Upper lobe of left lung (tissue), 6 donors: ENCODE results near the gene RAB36. TPM values are rescaled to one million over a fixed set of nuclear protein-coding genes. Genes with fewer than 3 reads are reported as not detected.

ENCODE experiments used
- ATAC-seq, 2 donors: fragments of 200-7000 bp; cut with Tn5 transposase; one replicate each; pipeline ENCODE4 v1.9.1; 2022; ENCODE audit warnings: mild to moderate bottlenecking in 2 of 2, moderate library complexity in 2 of 2; ENCODE audit not compliant: low FRiP score in 2 of 2
- DNase-seq, 2 donors: peaks; one replicate each; pipeline ENCODE4 v3.0.0-alpha.2; 2019 to 2020
- H3K27ac ChIP-seq, 4 donors: fragments of 200-600 bp; sonication (generic); one replicate each; pipeline ENCODE4 v1.5.1; 2016 to 2019
- H3K27me3 ChIP-seq, 4 donors: fragments of 200-600 bp; sonication (generic); one replicate each; pipeline ENCODE4 v1.5.1; 2017 to 2019
- H3K36me3 ChIP-seq, 4 donors: fragments of 200-600 bp; sonication (generic); one replicate each; pipeline ENCODE4 v1.5.1; 2016 to 2019
- H3K4me1 ChIP-seq, 4 donors: fragments of 200-600 bp; sonication (generic); one replicate each; pipeline ENCODE4 v1.5.1; 2018 to 2019
- H3K4me3 ChIP-seq, 4 donors: fragments of 200-600 bp; sonication (generic); one replicate each; pipeline ENCODE4 v1.5.1; 2017 to 2019; ENCODE audit warnings: mild to moderate bottlenecking in 2 of 4, moderate library complexity in 1 of 4
- H3K9me3 ChIP-seq, 4 donors: fragments of 200-600 bp; sonication (generic); one replicate each; pipeline ENCODE4 v1.5.1; 2018 to 2019
- CTCF ChIP-seq, 6 experiments: fragments of 450-650 bp in 4 of 6; fragments of 200-600 bp in 2 of 6; sonication (generic) in 2 of 6; IDR thresholded peaks; one replicate each; pipeline ENCODE4 v1.5.1; 2016 to 2019; ENCODE audit warnings: antibody characterized with exemption in 6 of 6
- EP300 ChIP-seq, 4 donors: sonication (generic); formaldehyde crosslinking; IDR thresholded peaks; one replicate each; pipeline ENCODE4 v1.5.1; 2017; ENCODE audit warnings: antibody characterized with exemption in 4 of 4, control low read depth in 2 of 4
- POLR2A ChIP-seq, 4 donors: fragments of 450-650 bp; IDR thresholded peaks; one replicate each; pipeline ENCODE4 v1.5.1; 2016 to 2017; ENCODE audit warnings: antibody characterized with exemption in 4 of 4, mild to moderate bottlenecking in 2 of 4
- POLR2AphosphoS5 ChIP-seq, 2 donors: sonication (generic); formaldehyde crosslinking; IDR thresholded peaks; one replicate each; pipeline ENCODE4 v1.5.1; 2017; ENCODE audit warnings: antibody characterized with exemption in 2 of 2
- WGBS, 2 donors: methylation state at CpG; one replicate each; pipeline ENCODE4 v1.1.5; 2017 to 2018; 5-methylcytosine and 5-hydroxymethylcytosine counted together
- total RNA-seq, 6 donors: library from RNA; depleted of rRNA in 4 of 6; stranded (reverse); fragments of >200 nt in 4 of 6; gene quantifications; one replicate each; pipeline versions ENCODE4 v1.1.0 to v1.2.1, GENCODE V29; 2016 to 2021
- donor health status: DM: no; HTN: no; CAD: no; lungs with moderate emphysema.
- donor health status: DM: no; HTN: yes; CAD: no; lungs with severe emphysema.

Gene RAB36
- total RNA-seq, 6 donors from 2014 or later = 2.6 to 17.5 (median 8.4) TPM

GRCh38 chr22:23137468-23137867, 7.8 kb upstream of the RAB36 start:
- no peaks in the 10 kb centered on the region for H3K27me3 ChIP-seq
- H3K27ac ChIP-seq = peak overlapping the region in 3 of 4 donors; percentile 21 to 66 (median 53)
- peaks cover 13 to 22% (median 18%) of the 10 kb centered on the region in 4 donors for H3K4me1 ChIP-seq
- DNase-seq (no peak), ATAC-seq (no peak)
- H3K9me3 ChIP-seq = no peaks in the 10 kb centered on the region
- H3K36me3 ChIP-seq = no peaks in the 10 kb centered on the region
- TF ChIP-seq CTCF (IDR thresholded peaks at IDR 0.05) = no peak
- TF ChIP-seq POLR2A (IDR thresholded peaks at IDR 0.05) = no peak
- TF ChIP-seq POLR2AphosphoS5 (IDR thresholded peaks at IDR 0.05) = no peak
- TF ChIP-seq EP300 (IDR thresholded peaks at IDR 0.05) = no peak
- H3K4me3 ChIP-seq = no peak overlapping the region
- 44 to 58% methylated on average over 3 of the region's 3 CpGs for WGBS, 2 donors

- peak in 1 of 2 donors; percentile 15 for TF ChIP-seq POLR2AphosphoS5 (IDR thresholded peaks at IDR 0.05)
- no peak for TF ChIP-seq POLR2A (IDR thresholded peaks at IDR 0.05)
- ATAC-seq = no peak
Observed at GRCh38 chr22:23137905-23138561, 7.2 kb upstream of the RAB36 start.

GRCh38 chr22:23138584-23139435, 6.5 kb upstream of the RAB36 start:
- Histone ChIP-seq H3K9me3 (no peaks in the 10 kb centered on the region), H3K4me3 (no peak overlapping the region), H3K36me3 (no peaks in the 10 kb centered on the region), H3K27ac (peak overlapping the region in 2 of 4 donors; percentile 53 to 66), H3K4me1 (peaks cover 16 to 25% (median 21%) of the 10 kb centered on the region in 4 donors), H3K27me3 (no peaks in the 10 kb centered on the region)
- ATAC-seq = no peak
- TF ChIP-seq EP300 (IDR thresholded peaks at IDR 0.05) = no peak
- no peak for TF ChIP-seq CTCF (IDR thresholded peaks at IDR 0.05)
- no peak for TF ChIP-seq POLR2AphosphoS5 (IDR thresholded peaks at IDR 0.05)
- TF ChIP-seq POLR2A (IDR thresholded peaks at IDR 0.05) = no peak
- 87 to 89% methylated on average over 11 to 12 of the region's 12 CpGs for whole genome bisulfite sequencing, 2 donors
- no peak for DNase-seq

More at GRCh38 chr22:23137905-23138561, 7.2 kb upstream of the RAB36 start:
- peak overlapping the region; percentile 21 to 66 (median 49) for H3K27ac ChIP-seq
- no peak overlapping the region for H3K4me3 ChIP-seq
- peak in 1 of 2 donors; percentile 51 for DNase-seq
- H3K4me1 ChIP-seq = peaks cover 16 to 25% (median 21%) of the 10 kb centered on the region in 4 donors
- H3K9me3 ChIP-seq = no peaks in the 10 kb centered on the region
- no peaks in the 10 kb centered on the region for H3K36me3 ChIP-seq
- H3K27me3 ChIP-seq = no peaks in the 10 kb centered on the region
- WGBS, 2 donors = 43 to 63% methylated on average over 5 of the region's 5 CpGs

- ATAC-seq = no peak
- Histone ChIP-seq H3K9me3 (no peaks in the 10 kb centered on the region), H3K4me3 (no peak overlapping the region), H3K36me3 (no peaks in the 10 kb centered on the region), H3K4me1 (peaks cover 22 to 33% (median 29%) of the 10 kb centered on the region in 4 donors), H3K27ac (no peak overlapping the region), H3K27me3 (no peaks in the 10 kb centered on the region)
- no peak for DNase-seq
- TF ChIP-seq POLR2A (IDR thresholded peaks at IDR 0.05) = no peak
Observed at GRCh38 chr22:23140385-23140784, 4.9 kb upstream of the RAB36 start.

GRCh38 chr22:23142546-23143105, 2.7 kb upstream of the RAB36 start:
- Histone ChIP-seq H3K36me3 (no peaks in the 10 kb centered on the region), H3K9me3 (no peaks in the 10 kb centered on the region), H3K27me3 (no peaks in the 10 kb centered on the region), H3K27ac (peak overlapping the region; percentile 57 to 75 (median 66)), H3K4me1 (peaks cover 41 to 56% (median 43%) of the 10 kb centered on the region in 4 donors), H3K4me3 (peak overlapping the region in 2 of 4 donors; percentile 38 to 39)
- 85 to 88% methylated on average over 7 to 9 of the region's 9 CpGs for WGBS, 2 donors
- no peak for TF ChIP-seq CTCF (IDR thresholded peaks at IDR 0.05)
- TF ChIP-seq POLR2A (IDR thresholded peaks at IDR 0.05) = no peak
- no peak for TF ChIP-seq POLR2AphosphoS5 (IDR thresholded peaks at IDR 0.05)
- TF ChIP-seq EP300 (IDR thresholded peaks at IDR 0.05) = no peak
- ATAC-seq (no peak), DNase-seq (no peak)
